IPS-18c (cell line): ENCODE data around the gene PCDHGB6.
"Not testable (repeated sequence)": the region's sequence is repeated elsewhere in the genome, so short reads cannot be mapped to it uniquely, and the experiment has no call there.

Experiments
- H3K4me3 ChIP-seq: 2 replicates; pipeline ENCODE4 v1.7.0; 2013; ENCODE audit warnings: low read depth, mild to moderate bottlenecking, low read length, moderate library complexity; ENCODE audit not compliant: insufficient read depth
- H3K9me3 ChIP-seq: one replicate; pipeline ENCODE4 v1.6.1; 2013; ENCODE audit warnings: mild to moderate bottlenecking, low read length, moderate library complexity; ENCODE audit not compliant: control insufficient read depth, insufficient read depth

The PCDHGB6 gene

DNA sequence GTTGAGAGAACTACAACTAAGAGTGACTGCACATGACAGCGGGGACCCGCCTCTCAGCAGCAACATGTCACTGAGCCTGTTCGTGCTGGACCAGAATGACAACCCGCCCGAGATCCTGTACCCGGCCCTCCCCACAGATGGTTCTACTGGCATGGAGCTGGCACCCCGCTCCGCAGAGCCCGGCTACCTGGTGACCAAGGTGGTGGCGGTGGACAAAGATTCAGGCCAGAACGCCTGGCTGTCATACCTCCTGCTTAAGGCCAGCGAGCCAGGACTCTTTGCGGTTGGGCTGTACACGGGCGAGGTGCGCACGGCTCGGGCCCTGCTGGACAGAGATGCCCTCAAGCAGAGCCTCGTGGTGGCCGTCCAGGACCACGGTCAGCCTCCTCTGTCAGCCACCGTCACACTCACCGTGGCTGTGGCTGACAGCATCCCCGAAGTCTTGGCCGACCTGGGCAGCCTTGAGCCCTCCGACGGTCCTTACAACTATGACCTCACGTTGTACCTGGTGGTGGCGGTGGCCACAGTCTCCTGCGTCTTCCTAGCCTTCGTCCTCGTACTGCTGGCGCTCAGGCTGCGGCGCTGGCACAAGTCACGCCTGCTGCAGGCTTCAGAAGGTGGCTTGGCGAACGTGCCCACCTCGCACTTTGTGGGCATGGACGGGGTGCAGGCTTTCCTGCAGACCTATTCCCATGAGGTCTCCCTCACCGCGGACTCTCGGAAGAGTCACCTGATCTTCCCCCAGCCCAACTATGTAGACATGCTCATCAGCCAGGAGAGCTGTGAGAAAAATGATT lies 23.2 kb upstream of the PCDHGB6 start:
- Histone ChIP-seq H3K4me3 (no peak overlapping the region), H3K9me3 (peaks cover 22% of the 10 kb centered on the region)

DNA sequence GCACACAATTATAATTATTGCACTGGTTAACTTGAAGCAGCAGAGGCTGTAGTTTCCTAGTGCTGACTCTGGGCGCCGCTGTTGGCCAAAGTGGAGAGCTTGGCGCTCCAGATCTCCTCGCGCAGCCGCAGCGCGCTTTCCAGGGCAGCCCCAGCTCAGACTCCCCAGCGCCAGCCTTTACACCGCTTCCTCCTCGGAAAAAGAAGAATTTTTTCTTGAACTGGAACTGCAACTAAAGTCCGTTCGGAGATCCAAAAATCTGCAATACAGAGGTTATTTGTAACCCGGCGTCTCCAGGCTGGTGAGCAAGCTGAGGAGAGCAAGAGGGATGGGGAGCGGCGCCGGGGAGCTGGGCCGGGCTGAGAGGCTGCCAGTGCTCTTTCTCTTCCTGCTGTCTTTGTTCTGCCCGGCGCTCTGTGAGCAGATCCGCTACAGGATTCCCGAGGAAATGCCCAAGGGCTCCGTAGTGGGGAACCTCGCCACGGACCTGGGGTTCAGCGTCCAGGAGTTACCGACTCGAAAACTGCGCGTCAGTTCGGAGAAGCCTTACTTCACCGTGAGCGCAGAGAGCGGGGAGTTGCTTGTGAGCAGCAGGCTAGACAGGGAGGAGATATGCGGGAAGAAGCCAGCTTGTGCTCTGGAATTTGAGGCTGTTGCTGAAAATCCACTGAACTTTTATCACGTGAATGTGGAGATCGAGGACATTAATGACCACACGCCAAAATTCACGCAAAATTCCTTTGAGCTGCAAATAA lies 20.1 kb upstream of the PCDHGB6 start, which contains the start of gene PCDHGB4:
Gene PCDHGB4, plus strand, starts transcription at position 142 of the 755 bp plus-strand sequence. Its CDS starts 187 bp downstream, at position 329.
- not testable (repeated sequence) for H3K4me3 ChIP-seq
- H3K9me3 ChIP-seq, result peaks cover 19% of the 10 kb centered on the region

DNA sequence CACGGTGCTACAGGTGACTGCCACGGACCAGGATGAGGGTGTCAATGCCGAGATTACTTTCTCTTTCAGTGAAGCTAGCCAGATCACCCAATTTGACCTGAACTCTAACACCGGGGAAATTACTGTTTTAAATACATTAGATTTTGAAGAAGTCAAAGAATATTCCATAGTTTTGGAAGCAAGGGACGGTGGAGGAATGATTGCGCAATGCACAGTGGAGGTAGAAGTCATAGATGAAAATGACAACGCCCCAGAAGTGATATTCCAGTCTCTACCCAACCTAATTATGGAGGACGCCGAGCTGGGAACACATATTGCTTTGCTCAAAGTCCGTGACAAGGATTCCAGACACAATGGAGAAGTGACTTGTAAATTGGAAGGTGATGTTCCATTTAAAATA lies 19.2 kb upstream of the PCDHGB6 start:
- H3K4me3 ChIP-seq, result peak overlapping the region; percentile 20; the same call in 1 of the 2 replicates
- H3K9me3 ChIP-seq, result peaks cover 24% of the 10 kb centered on the region

DNA sequence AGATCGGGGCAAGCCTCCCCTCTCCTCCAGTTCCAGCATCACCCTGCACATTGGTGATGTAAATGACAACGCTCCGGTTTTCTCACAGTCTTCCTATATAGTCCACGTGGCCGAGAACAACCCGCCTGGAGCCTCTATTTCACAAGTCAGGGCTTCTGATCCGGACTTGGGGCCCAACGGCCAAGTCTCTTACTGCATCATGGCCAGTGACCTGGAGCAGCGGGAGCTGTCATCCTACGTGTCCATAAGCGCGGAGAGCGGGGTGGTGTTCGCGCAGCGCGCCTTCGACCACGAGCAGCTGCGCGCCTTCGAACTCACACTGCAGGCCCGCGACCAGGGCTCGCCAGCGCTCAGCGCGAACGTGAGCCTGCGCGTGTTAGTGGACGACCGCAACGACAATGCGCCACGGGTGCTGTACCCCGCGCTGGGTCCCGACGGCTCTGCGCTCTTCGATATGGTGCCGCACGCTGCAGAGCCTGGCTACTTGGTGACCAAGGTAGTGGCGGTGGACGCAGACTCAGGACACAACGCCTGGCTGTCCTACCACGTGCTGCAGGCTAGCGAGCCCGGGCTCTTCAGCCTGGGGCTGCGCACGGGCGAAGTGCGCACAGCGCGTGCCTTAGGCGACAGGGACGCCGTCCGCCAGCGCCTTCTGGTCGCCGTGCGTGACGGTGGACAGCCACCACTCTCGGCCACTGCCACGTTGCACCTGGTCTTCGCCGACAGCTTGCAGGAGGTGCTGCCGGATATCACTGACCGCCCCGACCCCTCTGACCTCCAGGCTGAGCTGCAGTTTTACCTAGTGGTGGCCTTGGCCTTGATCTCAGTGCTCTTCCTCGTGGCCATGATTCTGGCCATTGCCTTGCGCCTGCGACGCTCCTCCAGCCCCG lies 18.4 kb upstream of the PCDHGB6 start:
- peaks cover 22% of the 10 kb centered on the region for H3K9me3 ChIP-seq
- H3K4me3 ChIP-seq, result peak overlapping the region; percentile 20; the same call in 1 of the 2 replicates

DNA sequence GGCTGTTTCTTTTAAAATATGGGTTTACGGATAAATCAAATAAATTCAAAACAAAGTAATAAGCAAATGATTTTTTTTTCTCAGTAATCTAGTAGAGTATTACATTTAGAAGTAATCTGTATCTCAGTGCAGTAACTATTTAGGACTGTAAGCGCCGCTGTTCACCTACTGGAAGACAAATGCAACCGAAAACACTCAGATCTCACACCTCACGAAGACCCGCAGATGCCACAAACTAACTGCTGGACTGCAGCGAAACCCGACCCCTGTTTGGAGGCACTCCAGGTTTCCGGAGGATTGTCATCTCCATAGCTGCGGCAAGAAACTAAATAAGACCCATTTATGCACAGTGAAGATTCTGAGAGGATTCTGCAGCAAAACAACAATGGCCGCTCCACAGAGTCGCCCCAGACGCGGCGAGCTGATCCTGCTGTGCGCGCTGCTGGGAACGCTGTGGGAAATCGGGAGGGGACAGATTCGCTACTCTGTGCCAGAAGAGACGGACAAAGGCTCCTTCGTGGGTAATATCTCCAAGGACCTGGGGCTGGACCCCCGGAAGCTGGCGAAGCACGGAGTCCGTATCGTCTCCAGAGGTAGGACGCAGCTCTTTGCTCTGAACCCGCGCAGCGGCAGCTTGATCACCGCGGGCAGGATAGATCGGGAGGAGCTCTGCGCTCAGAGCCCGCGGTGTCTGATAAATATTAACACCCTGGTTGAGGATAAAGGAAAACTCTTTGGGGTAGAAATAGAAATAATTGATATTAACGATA lies 15.2 kb upstream of the PCDHGB6 start, which contains the start of gene PCDHGA8:
Gene PCDHGA8, plus strand, starts transcription at position 205 of the 770 bp plus-strand sequence. Its CDS starts 181 bp downstream, at position 386.
- H3K9me3 ChIP-seq, result peaks cover 22% of the 10 kb centered on the region
- no peak within 1 kb of the TSS; the same call in 1 of the 2 replicates for H3K4me3 ChIP-seq

DNA sequence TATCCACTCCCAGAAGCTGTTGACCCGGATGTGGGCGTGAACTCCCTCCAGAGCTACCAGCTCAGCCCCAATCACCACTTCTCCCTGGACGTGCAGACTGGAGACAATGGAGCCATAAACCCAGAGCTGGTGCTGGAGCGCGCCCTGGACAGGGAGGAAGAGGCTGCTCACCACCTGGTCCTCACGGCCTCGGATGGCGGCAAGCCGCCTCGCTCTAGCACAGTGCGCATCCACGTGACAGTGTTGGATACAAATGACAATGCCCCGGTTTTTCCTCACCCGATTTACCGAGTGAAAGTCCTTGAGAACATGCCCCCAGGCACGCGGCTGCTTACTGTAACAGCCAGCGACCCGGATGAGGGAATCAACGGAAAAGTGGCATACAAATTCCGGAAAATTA lies 14.6 kb upstream of the PCDHGB6 start:
- peaks cover 20% of the 10 kb centered on the region for H3K9me3 ChIP-seq

DNA sequence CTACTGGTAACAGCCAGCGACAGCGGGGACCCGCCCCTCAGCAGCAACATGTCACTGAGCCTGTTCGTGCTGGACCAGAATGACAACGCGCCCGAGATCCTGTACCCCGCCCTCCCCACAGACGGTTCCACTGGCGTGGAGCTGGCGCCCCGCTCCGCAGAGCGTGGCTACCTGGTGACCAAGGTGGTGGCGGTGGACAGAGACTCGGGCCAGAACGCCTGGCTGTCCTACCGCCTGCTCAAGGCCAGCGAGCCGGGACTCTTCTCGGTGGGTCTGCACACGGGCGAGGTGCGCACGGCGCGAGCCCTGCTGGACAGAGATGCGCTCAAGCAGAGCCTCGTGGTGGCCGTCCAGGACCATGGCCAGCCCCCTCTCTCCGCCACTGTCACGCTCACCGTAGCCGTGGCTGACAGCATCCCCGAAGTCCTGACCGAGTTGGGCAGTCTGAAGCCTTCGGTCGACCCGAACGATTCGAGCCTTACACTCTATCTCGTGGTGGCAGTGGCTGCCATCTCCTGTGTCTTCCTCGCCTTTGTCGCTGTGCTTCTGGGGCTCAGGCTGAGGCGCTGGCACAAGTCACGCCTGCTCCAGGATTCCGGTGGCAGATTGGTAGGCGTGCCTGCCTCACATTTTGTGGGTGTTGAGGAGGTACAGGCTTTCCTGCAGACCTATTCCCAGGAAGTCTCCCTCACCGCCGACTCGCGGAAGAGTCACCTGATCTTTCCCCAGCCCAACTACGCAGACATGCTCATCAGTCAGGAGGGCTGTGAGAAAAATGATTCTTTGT lies 13.2 kb upstream of the PCDHGB6 start:
- peaks cover 21% of the 10 kb centered on the region for H3K9me3 ChIP-seq
- H3K4me3 ChIP-seq, result not testable (repeated sequence)

More for the DNA sequence above, 14.6 kb upstream of the PCDHGB6 start:
- H3K4me3 ChIP-seq, result no peak overlapping the region

DNA sequence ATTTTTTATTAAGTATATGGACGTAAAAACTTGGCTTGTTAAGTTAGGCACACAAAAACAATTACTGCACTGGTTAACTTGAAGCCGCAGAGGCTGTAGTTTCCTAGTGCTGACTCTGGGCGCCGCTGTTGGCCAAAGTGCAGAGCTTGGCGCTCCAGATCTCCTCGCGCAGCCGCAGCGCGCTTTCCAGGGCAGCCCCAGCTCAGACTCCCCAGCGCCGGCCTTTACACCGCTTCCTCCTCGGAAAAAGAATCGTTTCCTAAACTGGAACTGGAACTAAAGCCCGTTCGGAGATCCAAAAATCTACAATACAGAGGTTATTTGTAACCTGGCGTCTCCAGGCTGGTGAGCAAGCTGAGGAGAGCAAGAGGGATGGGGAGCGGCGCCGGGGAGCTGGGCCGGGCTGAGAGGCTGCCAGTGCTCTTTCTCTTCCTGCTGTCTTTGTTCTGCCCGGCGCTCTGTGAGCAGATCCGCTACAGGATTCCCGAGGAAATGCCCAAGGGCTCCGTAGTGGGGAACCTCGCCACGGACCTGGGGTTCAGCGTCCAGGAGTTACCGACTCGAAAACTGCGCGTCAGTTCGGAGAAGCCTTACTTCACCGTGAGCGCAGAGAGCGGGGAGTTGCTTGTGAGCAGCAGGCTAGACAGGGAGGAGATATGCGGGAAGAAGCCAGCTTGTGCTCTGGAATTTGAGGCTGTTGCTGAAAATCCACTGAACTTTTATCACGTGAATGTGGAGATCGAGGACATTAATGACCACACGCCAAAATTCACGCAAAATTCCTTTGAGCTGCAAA lies 9.9 kb upstream of the PCDHGB6 start, which contains the start of gene PCDHGB5:
Gene PCDHGB5, plus strand, starts transcription at position 192 of the 796 bp plus-strand sequence. Its CDS starts 181 bp downstream, at position 373.
- peak within 1 kb of the TSS; percentile 28; the same call in 1 of the 2 replicates for H3K4me3 ChIP-seq
- H3K9me3 ChIP-seq, result peaks cover 25% of the 10 kb centered on the region

DNA sequence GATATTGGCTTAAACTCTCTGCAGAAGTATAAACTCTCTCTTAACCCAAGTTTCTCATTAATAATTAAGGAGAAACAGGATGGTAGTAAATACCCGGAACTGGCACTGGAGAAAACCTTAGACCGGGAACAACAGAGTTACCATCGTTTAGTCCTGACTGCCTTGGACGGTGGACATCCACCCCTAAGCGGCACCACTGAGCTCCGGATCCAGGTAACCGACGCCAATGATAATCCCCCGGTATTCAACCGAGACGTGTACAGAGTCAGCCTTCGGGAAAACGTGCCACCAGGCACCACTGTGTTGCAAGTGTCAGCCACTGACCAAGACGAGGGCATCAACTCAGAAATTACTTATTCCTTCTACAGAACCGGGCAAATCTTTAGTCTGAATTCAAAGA lies 9.2 kb upstream of the PCDHGB6 start:
- peaks cover 19% of the 10 kb centered on the region for H3K9me3 ChIP-seq
- no peak overlapping the region for H3K4me3 ChIP-seq

DNA sequence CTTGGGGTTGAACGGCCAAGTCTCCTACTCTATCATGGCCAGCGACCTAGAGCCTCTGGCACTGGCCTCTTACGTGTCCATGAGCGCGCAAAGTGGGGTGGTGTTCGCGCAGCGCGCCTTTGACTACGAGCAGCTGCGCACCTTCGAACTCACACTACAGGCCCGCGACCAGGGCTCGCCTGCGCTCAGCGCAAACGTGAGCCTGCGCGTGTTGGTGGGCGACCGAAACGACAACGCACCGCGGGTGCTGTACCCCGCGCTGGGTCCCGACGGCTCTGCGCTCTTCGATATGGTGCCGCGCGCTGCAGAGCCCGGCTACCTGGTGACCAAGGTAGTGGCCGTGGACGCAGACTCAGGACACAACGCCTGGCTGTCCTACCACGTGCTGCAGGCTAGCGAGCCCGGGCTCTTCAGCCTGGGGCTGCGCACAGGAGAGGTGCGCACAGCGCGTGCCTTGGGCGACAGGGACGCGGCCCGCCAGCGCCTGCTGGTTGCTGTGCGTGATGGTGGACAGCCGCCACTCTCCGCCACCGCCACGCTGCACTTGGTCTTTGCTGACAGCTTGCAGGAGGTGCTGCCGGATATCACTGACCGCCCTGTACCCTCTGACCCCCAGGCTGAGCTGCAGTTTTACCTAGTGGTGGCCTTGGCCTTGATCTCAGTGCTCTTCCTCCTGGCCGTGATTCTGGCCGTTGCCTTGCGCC lies 8.1 kb upstream of the PCDHGB6 start:
- H3K4me3 ChIP-seq, result no peak overlapping the region
- peaks cover 15% of the 10 kb centered on the region for H3K9me3 ChIP-seq

DNA sequence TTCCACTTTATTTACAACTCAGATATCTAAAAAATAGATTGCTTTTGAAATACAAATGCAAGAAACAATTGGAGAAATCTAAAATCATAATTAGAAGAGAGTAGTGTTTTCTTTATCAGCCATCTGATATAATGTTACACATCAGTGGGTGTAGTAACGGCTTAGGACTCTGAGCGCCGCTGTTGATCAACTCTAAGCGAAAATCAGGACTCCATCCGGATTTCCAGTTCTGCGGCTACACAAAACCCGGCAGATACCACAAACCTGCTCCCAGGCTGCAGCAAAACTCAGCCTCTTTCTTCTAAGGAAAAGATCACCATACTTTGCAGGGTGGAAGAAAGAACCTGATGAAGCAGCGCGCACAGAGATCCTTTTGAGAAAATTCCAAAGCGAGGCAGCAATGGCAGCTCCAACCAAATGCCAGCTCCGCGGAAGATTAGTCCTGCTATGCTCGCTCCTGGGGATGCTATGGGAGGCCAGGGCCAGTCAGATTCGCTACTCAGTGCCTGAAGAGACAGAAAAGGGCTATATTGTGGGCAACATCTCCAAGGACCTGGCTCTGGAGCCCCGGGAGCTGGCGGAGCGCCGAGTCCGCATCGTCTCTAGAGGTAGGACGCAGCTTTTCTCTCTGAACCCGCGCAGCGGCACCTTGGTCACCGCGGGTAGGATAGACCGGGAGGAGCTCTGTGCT lies 5.1 kb upstream of the PCDHGB6 start, which contains the start of gene PCDHGA9:
Gene PCDHGA9, plus strand, starts transcription at position 226 of the 691 bp plus-strand sequence. Its CDS starts 175 bp downstream, at position 401.
- peaks cover 15% of the 10 kb centered on the region for H3K9me3 ChIP-seq
- H3K4me3 ChIP-seq, result no peak within 1 kb of the TSS

DNA sequence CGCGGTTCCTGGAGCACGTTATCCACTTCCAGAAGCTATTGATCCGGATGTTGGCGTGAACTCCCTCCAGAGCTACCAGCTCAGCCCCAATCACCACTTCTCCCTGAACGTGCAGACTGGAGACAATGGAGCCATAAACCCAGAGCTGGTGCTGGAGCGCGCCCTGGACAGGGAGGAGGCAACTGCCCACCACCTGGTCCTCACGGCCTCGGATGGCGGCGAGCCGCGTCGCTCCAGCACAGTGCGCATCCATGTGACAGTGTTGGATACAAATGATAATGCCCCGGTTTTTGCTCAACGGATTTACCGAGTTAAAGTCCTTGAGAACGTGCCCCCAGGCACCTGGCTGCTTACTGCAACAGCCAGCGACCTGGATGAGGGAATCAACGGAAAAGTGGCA lies 4.4 kb upstream of the PCDHGB6 start:
- peaks cover 13% of the 10 kb centered on the region for H3K9me3 ChIP-seq

DNA sequence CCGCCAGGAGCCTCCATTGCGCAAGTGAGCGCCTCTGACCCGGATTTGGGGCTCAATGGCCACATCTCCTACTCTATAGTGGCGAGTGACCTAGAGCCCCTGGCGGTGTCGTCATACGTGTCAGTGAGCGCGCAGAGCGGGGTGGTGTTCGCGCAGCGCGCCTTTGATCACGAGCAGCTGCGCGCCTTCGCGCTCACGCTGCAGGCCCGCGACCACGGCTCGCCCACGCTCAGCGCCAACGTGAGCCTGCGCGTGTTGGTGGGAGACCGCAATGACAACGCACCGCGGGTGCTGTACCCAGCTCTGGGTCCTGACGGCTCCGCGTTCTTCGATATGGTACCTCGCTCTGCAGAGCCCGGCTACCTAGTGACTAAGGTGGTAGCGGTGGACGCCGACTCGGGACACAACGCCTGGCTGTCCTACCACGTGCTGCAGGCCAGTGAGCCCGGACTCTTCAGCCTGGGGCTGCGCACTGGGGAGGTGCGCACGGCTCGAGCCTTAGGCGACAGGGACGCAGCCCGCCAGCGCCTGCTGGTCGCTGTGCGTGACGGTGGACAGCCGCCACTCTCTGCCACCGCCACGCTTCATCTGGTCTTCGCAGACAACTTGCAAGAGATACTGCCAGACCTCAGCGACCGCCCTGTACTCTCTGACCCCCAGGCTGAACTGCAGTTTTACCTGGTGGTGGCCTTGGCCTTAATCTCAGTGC lies 1.9 kb downstream of the PCDHGB6 start:
- Histone ChIP-seq H3K4me3 (no peak overlapping the region), H3K9me3 (peaks cover 3% of the 10 kb centered on the region)

More for the DNA sequence above, 4.4 kb upstream of the PCDHGB6 start:
- H3K4me3 ChIP-seq, result no peak overlapping the region
